B cell (primary cell): Measurements from ENCODE around the gene RSPH1. TPM values are rescaled to one million over a fixed set of nuclear protein-coding genes. Genes with fewer than 3 reads are reported as not detected.

Source experiments
- ATAC-seq: fragments of 200-7000 bp; cut with Tn5 transposase; one replicate; pipeline ENCODE4 v1.10.0; 2021; ENCODE audit warnings: low read depth, mild to moderate bottlenecking, moderate number of reproducible peaks, moderate library complexity
- CTCF ChIA-PET: fragments of 350-600 bp; sonication (Branson Sonifier 250); formaldehyde crosslinking; loops from one replicate; lab custom pipeline; 2021; ENCODE audit warnings: antibody characterized with exemption, inconsistent platforms; lab: Charles Lee
- POLR2A ChIA-PET: fragments of 350-600 bp; sonication (Branson Sonifier 250); formaldehyde crosslinking; loops from one replicate; lab custom pipeline; 2021; ENCODE audit warnings: antibody characterized with exemption; lab: Charles Lee
- DNase-seq: peaks from one replicate; pipeline ENCODE4 v3.0.0; 2013
- H2AFZ ChIP-seq: 2 replicates; pipeline ENCODE4 v1.6.1; 2012; ENCODE audit warnings: mild to moderate bottlenecking, low read depth, low read length; ENCODE audit not compliant: insufficient read depth, poor library complexity, severe bottlenecking
- H3K27ac ChIP-seq, 2 donors: 1 replicate in 1 of 2; 2 replicates in 1 of 2; pipeline ENCODE4 v1.5.1; 2012 to 2013; ENCODE audit warnings: low read length in 2 of 2, mild to moderate bottlenecking in 2 of 2, moderate library complexity in 1 of 2
- H3K27me3 ChIP-seq, 4 experiments: fragments of 200-600 bp in 1 of 4; sonication (generic) in 1 of 4; replicated peaks in 1 of 4; 1 replicate in 2 of 4; 2 replicates in 2 of 4; pipeline versions ENCODE4 v1.6.1 to v1.7.0; 2013 to 2016; ENCODE audit warnings: low read length in 3 of 4, mild to moderate bottlenecking in 2 of 4, mixed read lengths in 1 of 4, moderate library complexity in 1 of 4; ENCODE audit not compliant: insufficient read depth in 4 of 4, control insufficient read depth in 3 of 4; ENCODE audit errors: control extremely low read depth in 1 of 4
- H3K36me3 ChIP-seq, 2 experiments: replicated peaks in 1 of 2; 1 replicate in 1 of 2; 2 replicates in 1 of 2; pipeline versions ENCODE4 v1.6.1 to v1.7.1; 2013; ENCODE audit warnings: low read length in 1 of 2; ENCODE audit not compliant: insufficient read depth in 2 of 2, control insufficient read depth in 1 of 2; ENCODE audit errors: control extremely low read depth in 1 of 2, extremely low read depth in 1 of 2
- H3K4me1 ChIP-seq, 2 donors: fragments of 200-600 bp in 1 of 2; sonication (generic) in 1 of 2; 1 replicate in 1 of 2; 2 replicates in 1 of 2; pipeline versions ENCODE4 v1.5.1 to v1.6.1; 2013 to 2017; ENCODE audit warnings: low read length in 2 of 2; ENCODE audit not compliant: control insufficient read depth in 2 of 2, insufficient read depth in 2 of 2
- H3K4me2 ChIP-seq: replicated peaks from 2 replicates; pipeline ENCODE3; 2012; ENCODE audit warnings: mild to moderate bottlenecking, low read depth, low read length; ENCODE audit not compliant: poor library complexity, severe bottlenecking
- H3K4me3 ChIP-seq, 5 experiments: fragments of 200-600 bp in 1 of 5; sonication (generic) in 1 of 5; 1 replicate in 3 of 5; 2 replicates in 2 of 5; pipeline versions ENCODE4 v1.5.1 to v1.7.0; 2011 to 2016; ENCODE audit warnings: low read length in 4 of 5, mild to moderate bottlenecking in 4 of 5, low read depth in 2 of 5, control low read depth in 1 of 5, moderate library complexity in 1 of 5; ENCODE audit not compliant: insufficient read depth in 1 of 5; ENCODE audit errors: control extremely low read depth in 1 of 5, extremely low read depth in 1 of 5
- H3K79me2 ChIP-seq: fragments of 200-600 bp; sonication (generic); one replicate; pipeline ENCODE4 v1.6.0; 2016; ENCODE audit warnings: low read length; ENCODE audit not compliant: control insufficient read depth, insufficient read depth
- H3K9ac ChIP-seq: fragments of 200-600 bp; sonication (generic); 2 replicates; pipeline ENCODE4 v1.6.1; 2017; ENCODE audit warnings: mild to moderate bottlenecking, low read length, moderate library complexity
- H3K9me3 ChIP-seq, 3 donors: one replicate each; pipeline versions ENCODE4 v1.6.1 to v1.7.1; 2013; ENCODE audit warnings: low read length in 2 of 3; ENCODE audit not compliant: control insufficient read depth in 2 of 3, insufficient read depth in 1 of 3; ENCODE audit errors: control extremely low read depth in 1 of 3
- H4K20me1 ChIP-seq: 2 replicates; pipeline ENCODE4 v1.6.0; 2012; ENCODE audit warnings: mild to moderate bottlenecking, low read length; ENCODE audit not compliant: insufficient read depth, control insufficient read depth, poor library complexity, severe bottlenecking
- H3K27ac Mint-ChIP-seq: one replicate; pipeline ENCODE4 v1.8.0; 2021; ENCODE audit warnings: mixed read lengths
- H3K27me3 Mint-ChIP-seq: one replicate; pipeline ENCODE4 v1.8.0; 2021; ENCODE audit warnings: mixed read lengths
- H3K4me1 Mint-ChIP-seq: one replicate; pipeline ENCODE4 v1.8.0; 2021; ENCODE audit warnings: mixed read lengths
- H3K4me3 Mint-ChIP-seq: one replicate; pipeline ENCODE4 v1.8.0; 2021; ENCODE audit warnings: mixed read lengths
- H3K9me3 Mint-ChIP-seq: one replicate; pipeline ENCODE4 v1.8.0; 2022; ENCODE audit warnings: mixed read lengths; ENCODE audit not compliant: insufficient read depth
- EZH2 ChIP-seq: IDR thresholded peaks from 2 replicates; pipeline ENCODE4 v1.6.1; 2012; ENCODE audit warnings: borderline replicate concordance, low read depth, mild to moderate bottlenecking, moderate library complexity, low read length; ENCODE audit not compliant: insufficient read depth, poor library complexity, severe bottlenecking
- WGBS: methylation state at CpG from one replicate; pipeline ENCODE4 v1.1.5; 2013; ENCODE audit warnings: missing lambda C conversion rate; ENCODE audit not compliant: insufficient coverage; 5-methylcytosine and 5-hydroxymethylcytosine counted together
- intact Hi-C: fragments of 100-400 bp; cut with micrococcal nuclease; formaldehyde crosslinking; loops from one replicate; pipeline ENCODE4 v1.10.0; 2022
- polyA plus RNA-seq: library from polyadenylated mRNA; depleted of rRNA; stranded (reverse); fragments of >200 nt; gene quantifications from 2 replicates; pipeline ENCODE4 v1.2.3, GENCODE V29; 2012
- total RNA-seq, 2 donors: library from RNA; stranded (reverse); fragments of 120-200 nt in 1 of 2; gene quantifications; 1 replicate in 1 of 2; 2 replicates in 1 of 2; pipeline versions ENCODE4 v1.2.3 to v1.2.4, GENCODE V29; 2013 to 2022
- TF ChIP-seq, protein P1 (sequence below): fragments of 200-600 bp; IDR thresholded peaks from one replicate; pipeline ENCODE4 v1.8.0; 2022; ENCODE audit warnings: antibody characterized with exemption, mild to moderate bottlenecking

RSPH1 gene
- total and polyA plus RNA-seq, 2 donors (not counting 1 experiment from before 2014, with no cell fraction given) = 0.10 to 0.64 TPM

DNA sequence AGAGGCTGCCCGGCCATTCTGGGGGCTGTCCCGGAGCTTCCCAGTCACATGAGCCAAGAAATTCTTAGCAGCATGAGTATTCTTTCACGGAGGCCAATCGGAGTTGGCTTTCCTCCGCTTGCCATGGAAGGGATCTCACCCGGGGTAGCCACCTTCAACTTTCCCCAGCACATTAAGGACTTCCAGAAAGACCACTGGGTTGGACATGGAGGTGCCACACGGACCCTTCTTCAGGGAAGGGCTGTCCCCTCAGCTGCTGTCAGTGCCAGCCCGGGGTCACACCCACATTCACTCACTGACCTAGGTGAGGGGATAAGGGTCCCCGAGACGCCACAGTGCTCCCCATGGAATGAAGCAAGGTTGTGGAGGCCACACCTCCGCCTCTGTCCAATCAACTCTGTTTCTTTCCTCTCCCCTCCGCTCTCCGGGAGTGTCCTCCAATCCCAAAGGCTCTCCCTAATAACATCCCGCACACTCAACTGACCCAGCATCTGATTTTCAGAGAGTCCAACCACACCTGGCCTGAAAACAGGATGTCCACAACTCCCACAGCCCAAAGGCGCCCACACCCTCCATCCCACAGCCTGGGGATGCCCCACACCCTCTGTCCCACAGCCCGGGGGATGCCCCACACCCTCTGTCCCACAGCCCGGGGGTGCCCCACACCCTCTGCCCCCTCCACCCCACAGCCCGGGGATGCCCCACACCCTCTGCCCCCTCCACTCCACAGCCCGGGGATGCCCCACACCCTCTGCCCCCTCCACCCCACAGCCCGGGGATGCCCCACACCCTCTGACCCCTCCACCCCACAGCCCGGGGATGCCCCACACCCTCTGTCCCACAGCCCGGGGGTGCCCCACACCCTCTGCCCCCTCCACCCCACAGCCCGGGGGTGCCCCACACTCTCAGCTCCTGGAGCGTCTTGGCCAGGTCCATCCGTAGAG, 19.4 kb downstream of the RSPH1 start:
- no peak overlapping the region for H3K27ac ChIP-seq
- intact Hi-C loops = no loop called here
- H3K9me3 Mint-ChIP-seq = no peaks in the 10 kb centered on the region
- CTCF ChIA-PET = interaction anchor here (1.5 kb wide), 1 partner anchor 9 kb away, joined by 4 read pairs; no protein-coding TSS in a partner anchor
- no peaks in the 10 kb centered on the region for H3K79me2 ChIP-seq
- TF ChIP-seq, protein P1, sequence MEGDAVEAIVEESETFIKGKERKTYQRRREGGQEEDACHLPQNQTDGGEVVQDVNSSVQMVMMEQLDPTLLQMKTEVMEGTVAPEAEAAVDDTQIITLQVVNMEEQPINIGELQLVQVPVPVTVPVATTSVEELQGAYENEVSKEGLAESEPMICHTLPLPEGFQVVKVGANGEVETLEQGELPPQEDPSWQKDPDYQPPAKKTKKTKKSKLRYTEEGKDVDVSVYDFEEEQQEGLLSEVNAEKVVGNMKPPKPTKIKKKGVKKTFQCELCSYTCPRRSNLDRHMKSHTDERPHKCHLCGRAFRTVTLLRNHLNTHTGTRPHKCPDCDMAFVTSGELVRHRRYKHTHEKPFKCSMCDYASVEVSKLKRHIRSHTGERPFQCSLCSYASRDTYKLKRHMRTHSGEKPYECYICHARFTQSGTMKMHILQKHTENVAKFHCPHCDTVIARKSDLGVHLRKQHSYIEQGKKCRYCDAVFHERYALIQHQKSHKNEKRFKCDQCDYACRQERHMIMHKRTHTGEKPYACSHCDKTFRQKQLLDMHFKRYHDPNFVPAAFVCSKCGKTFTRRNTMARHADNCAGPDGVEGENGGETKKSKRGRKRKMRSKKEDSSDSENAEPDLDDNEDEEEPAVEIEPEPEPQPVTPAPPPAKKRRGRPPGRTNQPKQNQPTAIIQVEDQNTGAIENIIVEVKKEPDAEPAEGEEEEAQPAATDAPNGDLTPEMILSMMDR = no peak
- no peak for TF ChIP-seq EZH2
- no peak overlapping the region for H3K4me3 ChIP-seq
- POLR2A ChIA-PET = interaction anchor here (0.7 kb wide), 1 partner anchor 32 kb away, joined by 3 read pairs; no protein-coding TSS in a partner anchor
- peaks cover 0 to 48% of the 10 kb centered on the region in 2 donors for H3K4me1 ChIP-seq
- H3K27ac Mint-ChIP-seq = no peak overlapping the region
- H3K4me1 Mint-ChIP-seq = peaks cover 10% of the 10 kb centered on the region
- H3K36me3 ChIP-seq = no peaks in the 10 kb centered on the region
- H4K20me1 ChIP-seq = no peaks in the 10 kb centered on the region
- H3K4me3 Mint-ChIP-seq = no peak overlapping the region
- 90% methylated on average over 13 of the region's 25 CpGs for WGBS
- DNase-seq (peak; percentile 82), ATAC-seq (no peak)
- H3K9me3 ChIP-seq = no peaks in the 10 kb centered on the region
- H3K4me2 ChIP-seq = no peak overlapping the region
- H3K27me3 ChIP-seq = peaks cover 0 to 20% (median 3%) of the 10 kb centered on the region in 4 experiments
- no peak overlapping the region for H3K9ac ChIP-seq
- no peak overlapping the region for H2AFZ ChIP-seq
- H3K27me3 Mint-ChIP-seq = peaks cover 19% of the 10 kb centered on the region
